ENCODE results near the gene FBXO21.
A peak's percentile ranks its signal among the peaks of the same experiment; 100 is the strongest.

Gene FBXO21

DNA sequence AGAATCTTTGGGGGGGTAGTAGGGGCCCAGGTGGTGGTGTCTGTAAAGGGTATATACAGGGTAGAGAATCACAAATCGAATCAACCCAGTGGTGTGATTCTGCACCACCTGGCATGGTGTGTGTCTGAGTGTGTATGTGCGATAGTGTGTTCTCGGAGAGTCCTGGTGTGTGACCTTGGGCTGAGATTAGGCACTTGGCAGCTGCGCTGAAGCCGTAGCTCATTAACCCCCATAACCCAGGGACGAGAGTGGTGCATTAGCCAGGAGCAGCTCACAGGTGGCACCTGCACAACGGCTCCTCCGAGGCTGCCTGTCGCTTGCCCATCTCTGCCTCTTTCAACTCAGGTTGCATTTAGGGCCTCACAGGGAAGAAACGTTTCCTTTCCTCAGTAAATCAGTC is 75.5 kb downstream of the FBXO21 start:
- Histone ChIP-seq H3K9ac (ENCODE audit: low read length) (no peak overlapping the region), H4K20me1 (ENCODE audit: insufficient read depth, low read length) (no peaks in the 10 kb centered on the region), H3F3A (ENCODE audit: insufficient read depth, low read length) (peaks cover 8% of the 10 kb centered on the region), H3K27me3 (replicated peaks; ENCODE audit: insufficient read depth, low read length) (no peaks in the 10 kb centered on the region), H3K4me2 (ENCODE audit: low read depth, low read length) (no peak overlapping the region), H3K4me1 (ENCODE audit: low read length) (peaks cover 36% of the 10 kb centered on the region), H3K36me3 (replicated peaks; ENCODE audit: insufficient read depth, low read length) (no peaks in the 10 kb centered on the region), H3K9me2 (replicated peaks; ENCODE audit: insufficient read depth, low read length) (no peaks in the 10 kb centered on the region), H3K4me3 (ENCODE audit: low read length) (no peak overlapping the region), H3K27ac (ENCODE audit: low read length) (no peak overlapping the region), H3K79me2 (ENCODE audit: low read length) (no peaks in the 10 kb centered on the region), H2AFZ (ENCODE audit: low read length) (no peak overlapping the region), H3K9me3 (replicated peaks; ENCODE audit: insufficient read depth, low read length) (no peaks in the 10 kb centered on the region)
- TF ChIP-seq EZH2 (optimal IDR thresholded peaks at IDR 0.05; ENCODE audit: low read depth, low read length), result no peak
- no peak for TF ChIP-seq CTCF (IDR thresholded peaks at IDR 0.05; ENCODE audit: low read length)
- TF ChIP-seq EZH2phosphoT487 (IDR thresholded peaks at IDR 0.05; ENCODE audit: low read length), result no peak
- DNase-seq, result no peak

GRCh38 chr12:117113231-117113630 is 77.0 kb downstream of the FBXO21 start:
- Histone ChIP-seq H3K4me3 (ENCODE audit: low read length) (no peak overlapping the region), H3K27me3 (replicated peaks; ENCODE audit: insufficient read depth, low read length) (no peaks in the 10 kb centered on the region), H3F3A (ENCODE audit: insufficient read depth, low read length) (no peaks in the 10 kb centered on the region; the same call in 1 of the 2 replicates), H3K79me2 (ENCODE audit: low read length) (no peaks in the 10 kb centered on the region), H3K36me3 (replicated peaks; ENCODE audit: insufficient read depth, low read length) (no peaks in the 10 kb centered on the region), H4K20me1 (ENCODE audit: insufficient read depth, low read length) (no peaks in the 10 kb centered on the region), H3K9ac (ENCODE audit: low read length) (no peak overlapping the region), H3K27ac (ENCODE audit: low read length) (no peak overlapping the region), H3K9me3 (replicated peaks; ENCODE audit: insufficient read depth, low read length) (no peaks in the 10 kb centered on the region), H2AFZ (ENCODE audit: low read length) (no peak overlapping the region), H3K9me2 (replicated peaks; ENCODE audit: insufficient read depth, low read length) (no peaks in the 10 kb centered on the region), H3K4me1 (ENCODE audit: low read length) (peaks cover 24% of the 10 kb centered on the region), H3K4me2 (ENCODE audit: low read depth, low read length) (no peak overlapping the region)
- TF ChIP-seq CTCF (IDR thresholded peaks at IDR 0.05; ENCODE audit: low read length) (no peak), EZH2phosphoT487 (IDR thresholded peaks at IDR 0.05; ENCODE audit: low read length) (no peak)
- DNase-seq, result no peak

- peak overlapping the region; percentile 80; the same call in 1 of the 2 replicates for H3K4me2 ChIP-seq (ENCODE audit: low read depth, low read length)
- H3K9ac ChIP-seq (ENCODE audit: low read length), result peak overlapping the region; percentile 68
These were observed 78.3 kb downstream of the FBXO21 start for GRCh38 chr12:117111821-117112595.

More at GRCh38 chr12:117111821-117112595, 78.3 kb downstream of the FBXO21 start:
- TF ChIP-seq EZH2 (optimal IDR thresholded peaks at IDR 0.05; ENCODE audit: low read depth, low read length) (no peak), EZH2phosphoT487 (IDR thresholded peaks at IDR 0.05; ENCODE audit: low read length) (no peak), CTCF (IDR thresholded peaks at IDR 0.05; ENCODE audit: low read length) (no peak)
- no peaks in the 10 kb centered on the region; the same call in 1 of the 2 replicates for H3F3A ChIP-seq (ENCODE audit: insufficient read depth, low read length)
- peak; percentile 36 for DNase-seq
- H3K9me2 ChIP-seq (replicated peaks; ENCODE audit: insufficient read depth, low read length), result no peaks in the 10 kb centered on the region
- H3K27me3 ChIP-seq (replicated peaks; ENCODE audit: insufficient read depth, low read length), result no peaks in the 10 kb centered on the region
- H2AFZ ChIP-seq (ENCODE audit: low read length), result no peak overlapping the region
- H3K79me2 ChIP-seq (ENCODE audit: low read length), result no peaks in the 10 kb centered on the region
- no peaks in the 10 kb centered on the region for H3K9me3 ChIP-seq (replicated peaks; ENCODE audit: insufficient read depth, low read length)
- H3K4me1 ChIP-seq (ENCODE audit: low read length), result peaks cover 24% of the 10 kb centered on the region
- no peaks in the 10 kb centered on the region for H3K36me3 ChIP-seq (replicated peaks; ENCODE audit: insufficient read depth, low read length)
- H3K4me3 ChIP-seq (ENCODE audit: low read length), result peak overlapping the region; percentile 30; the same call in 1 of the 2 replicates
- peak overlapping the region; percentile 74 for H3K27ac ChIP-seq (ENCODE audit: low read length)
- H4K20me1 ChIP-seq (ENCODE audit: insufficient read depth, low read length), result no peaks in the 10 kb centered on the region

All from MM.1S (cell line).